HepG2 (cell line): ENCODE data around the gene SLC44A5. TPM values are rescaled to one million over a fixed set of nuclear protein-coding genes. Genes with fewer than 3 reads are reported as not detected.

Source experiments
- ATAC-seq: fragments of 200-7000 bp; cut with Tn5 transposase; 3 replicates; pipeline ENCODE4 v1.9.1; 2020; ENCODE audit warnings: mild to moderate bottlenecking, moderate library complexity
- BruUV-seq: library from RNA; stranded (reverse); fragments of 400-500 nt; replicated peaks from 2 replicates; lab custom pipeline; 2021; lab: Mats Ljungman, UMichigan
- CTCF ChIA-PET: fragments of 300-600 bp; formaldehyde crosslinking; extraction: SDS; loops from one replicate; lab custom pipeline; 2021; ENCODE audit warnings: low total read pairs, inconsistent platforms, low intra/inter-chr PET ratio; lab: Yijun Ruan, JAX
- POLR2A ChIA-PET: fragments of 350-600 bp; sonication (Branson Sonifier 250); formaldehyde crosslinking; loops from one replicate; lab custom pipeline; 2020; ENCODE audit warnings: antibody characterized with exemption, inconsistent platforms; lab: Yijun Ruan, JAX
- DNase-seq: peaks from one replicate; pipeline ENCODE4 v3.0.0-alpha.2; 2015; ENCODE audit warnings: low spot score
- FAIRE-seq: peaks from 3 replicates; lab custom pipeline; 2011; peaks lifted over from hg19 to GRCh38; lab: Jason Lieb, UNC
- H2AFZ ChIP-seq: one replicate; pipeline ENCODE4 v1.6.1; 2011; ENCODE audit warnings: low read length, inconsistent platforms
- H3K27ac ChIP-seq: fragments of 300-600 bp; 3 replicates; pipeline ENCODE4 v1.8.0; 2011; ENCODE audit warnings: mixed run types, mild to moderate bottlenecking, mixed read lengths, low read length, inconsistent platforms; ENCODE audit not compliant: insufficient read depth; ENCODE audit errors: extremely low read length
- H3K27me3 ChIP-seq, 2 experiments: fragments of 200-600 bp in 1 of 2; 2 replicates in 1 of 2; 3 replicates in 1 of 2; pipeline versions ENCODE4 v1.6.0 to v1.8.0; 2011; ENCODE audit warnings: low read length in 2 of 2, mild to moderate bottlenecking in 2 of 2, moderate library complexity in 2 of 2, inconsistent platforms in 1 of 2; ENCODE audit not compliant: insufficient read depth in 2 of 2, control insufficient read depth in 1 of 2
- H3K36me3 ChIP-seq, 2 experiments: fragments of 200-600 bp in 1 of 2; replicated peaks in 1 of 2; 2 replicates in 1 of 2; 3 replicates in 1 of 2; pipeline versions ENCODE4 v1.5.1 to v1.8.0; 2011; ENCODE audit warnings: low read length in 2 of 2, inconsistent platforms in 1 of 2; ENCODE audit not compliant: insufficient read depth in 2 of 2, control insufficient read depth in 1 of 2
- H3K4me1 ChIP-seq: 2 replicates; pipeline ENCODE4 v1.5.1; 2012; ENCODE audit warnings: low read length, inconsistent platforms; ENCODE audit not compliant: insufficient read depth
- H3K4me2 ChIP-seq: 2 replicates; pipeline ENCODE4 v1.6.0; 2011; ENCODE audit warnings: low read depth, low read length, inconsistent platforms
- H3K4me3 ChIP-seq, 3 experiments: fragments of 200-600 bp in 1 of 3; sonication (generic), shearing (Covaris generic) in 1 of 3; replicated peaks in 1 of 3; 2 replicates each; pipeline ENCODE4 v1.5.1; 2011 to 2016; ENCODE audit warnings: low read length in 3 of 3, inconsistent platforms in 2 of 3, low read depth in 2 of 3, mild to moderate bottlenecking in 2 of 3, control low read depth in 1 of 3, mixed read lengths in 1 of 3; ENCODE audit not compliant: insufficient read depth in 1 of 3
- H3K79me2 ChIP-seq: one replicate; pipeline ENCODE4 v1.6.1; 2011; ENCODE audit warnings: low read length, inconsistent platforms; ENCODE audit not compliant: insufficient read depth
- H3K9ac ChIP-seq: 2 replicates; pipeline ENCODE4 v1.6.0; 2011; ENCODE audit warnings: mild to moderate bottlenecking, low read depth, low read length, inconsistent platforms; ENCODE audit not compliant: insufficient read depth
- H3K9me3 ChIP-seq: 2 replicates; pipeline ENCODE4 v1.5.1; 2012; ENCODE audit warnings: mild to moderate bottlenecking, low read length
- H4K20me1 ChIP-seq: 2 replicates; pipeline ENCODE4 v1.6.0; 2011; ENCODE audit warnings: inconsistent platforms, mild to moderate bottlenecking, low read length, moderate library complexity; ENCODE audit not compliant: insufficient read depth
- EP300 ChIP-seq, 3 experiments: sonication (generic) in 1 of 3; formaldehyde crosslinking in 1 of 3; IDR thresholded peaks; 2 replicates each; pipeline versions ENCODE4 v1.5.1 to v1.6.1; 2011 to 2020; ENCODE audit warnings: low read depth in 2 of 3, low read length in 2 of 3, borderline replicate concordance in 1 of 3, improper control_type of control experiment in 1 of 3, mild to moderate bottlenecking in 1 of 3, missing genetic modification reagents in 1 of 3, moderate library complexity in 1 of 3
- FOXK2 ChIP-seq: fragments of 450-650 bp; IDR thresholded peaks from 2 replicates; pipeline ENCODE4 v1.6.1; 2016
- HCFC1 ChIP-seq: fragments of 150-350 bp; IDR thresholded peaks from 2 replicates; pipeline ENCODE4 v1.6.1; 2014; ENCODE audit warnings: low read depth, low read length
- IKZF5 ChIP-seq: IDR thresholded peaks from 2 replicates; pipeline ENCODE4 v1.6.1; 2018; ENCODE audit warnings: missing genetic modification reagents, mild to moderate bottlenecking, missing compliant biosample characterization
- MAFK ChIP-seq, 2 experiments: IDR thresholded peaks in 1 of 2; conservative IDR thresholded peaks in 1 of 2; 2 replicates each; pipeline ENCODE4 v1.6.1; 2011; ENCODE audit warnings: improper control_type of control experiment in 2 of 2, low read length in 2 of 2
- MTERF4 ChIP-seq: sonication (generic); formaldehyde crosslinking; IDR thresholded peaks from 2 replicates; pipeline ENCODE4 v1.8.0; 2023; ENCODE audit warnings: mild to moderate bottlenecking, missing genetic modification reagents
- MXI1 ChIP-seq: IDR thresholded peaks from 3 replicates; pipeline ENCODE4 v1.6.1; 2012; ENCODE audit warnings: low read depth, low read length, inconsistent platforms, borderline replicate concordance
- NRL ChIP-seq: sonication (generic); formaldehyde crosslinking; IDR thresholded peaks from 2 replicates; pipeline ENCODE4 v1.5.0; 2020; ENCODE audit warnings: missing genetic modification reagents, mild to moderate bottlenecking, moderate library complexity, borderline replicate concordance
- ZBTB42 ChIP-seq: sonication (generic); formaldehyde crosslinking; IDR thresholded peaks from 2 replicates; pipeline ENCODE4 v1.5.0; 2020; ENCODE audit warnings: mild to moderate bottlenecking, missing genetic modification reagents
- ZBTB46 ChIP-seq: sonication (generic); formaldehyde crosslinking; IDR thresholded peaks from 2 replicates; pipeline ENCODE4 v1.4.0; 2020; ENCODE audit warnings: mild to moderate bottlenecking, missing genetic modification reagents, borderline replicate concordance
- ZFP1 ChIP-seq: IDR thresholded peaks from 2 replicates; pipeline ENCODE4 v1.6.1; 2016
- ZNF138 ChIP-seq: sonication (generic); formaldehyde crosslinking; IDR thresholded peaks from 2 replicates; pipeline ENCODE4 v1.5.0; 2020; ENCODE audit warnings: mild to moderate bottlenecking, low read depth, missing genetic modification reagents
- ZNF160 ChIP-seq: sonication (generic); formaldehyde crosslinking; IDR thresholded peaks from 2 replicates; pipeline ENCODE4 v1.8.0; 2022; ENCODE audit warnings: mild to moderate bottlenecking, inconsistent platforms, missing genetic modification reagents
- ZNF263 ChIP-seq: sonication (generic); formaldehyde crosslinking; IDR thresholded peaks from 2 replicates; pipeline ENCODE4 v1.4.0; 2020; ENCODE audit warnings: missing genetic modification reagents
- ZNF34 ChIP-seq: sonication (generic); formaldehyde crosslinking; IDR thresholded peaks from 2 replicates; pipeline ENCODE4 v1.4.0; 2020; ENCODE audit warnings: mild to moderate bottlenecking, missing genetic modification reagents, borderline replicate concordance
- ZNF549 ChIP-seq: sonication (generic); formaldehyde crosslinking; IDR thresholded peaks from 2 replicates; pipeline ENCODE4 v1.5.0; 2020; ENCODE audit warnings: missing genetic modification reagents
- WGBS: methylation state at CpG from one replicate; pipeline ENCODE4 v1.1.6; 2017; ENCODE audit warnings: low lambda C conversion rate; 5-methylcytosine and 5-hydroxymethylcytosine counted together
- in situ Hi-C: cut with HindIII; loops from 2 replicates; pipeline ENCODE4 v1.10.0; 2017; ENCODE audit warnings: low pct_unique_long_range_greater_than_20kb; ENCODE audit not compliant: extremely low pct_ligation_motif_present
- intact Hi-C: fragments of 100-400 bp; cut with micrococcal nuclease; formaldehyde crosslinking; loops from one replicate; pipeline ENCODE4 v1.10.0; 2022; ENCODE audit not compliant: unreplicated experiment
- polyA plus RNA-seq, 8 experiments: library from polyadenylated mRNA; depleted of rRNA in 3 of 8; stranded (reverse) in 7 of 8; unstranded in 1 of 8; fragments of >200 nt; fragmentation: Illumina TruSeq in 4 of 8; extraction: Trizol in 4 of 8; gene quantifications; 2 replicates each; pipeline versions ENCODE4 v1.2.1 to v1.2.3, GENCODE V29; 2011 to 2016; ENCODE audit warnings: low read depth in 4 of 8, missing spikeins in 1 of 8, mixed read lengths in 1 of 8; ENCODE audit not compliant: insufficient read depth in 1 of 8
- total RNA-seq, 5 experiments: library from RNA; depleted of rRNA; stranded (reverse); fragments of >200 nt; fragmentation: Illumina TruSeq; extraction: Trizol; gene quantifications; 2 replicates each; pipeline ENCODE4 v1.2.3, GENCODE V29; 2016; ENCODE audit warnings: low read depth in 1 of 5

The SLC44A5 gene
- total and polyA plus RNA-seq, 2 of the 13 experiments (the other 11 are each of a cell fraction or from before 2014, with no cell fraction given) = 8.0 to 16.0 TPM

- in situ Hi-C loops (no loop called here), intact Hi-C loops (no loop called here)
- Histone ChIP-seq H3K9ac (no peak overlapping the region), H3K79me2 (peaks cover 5% of the 10 kb centered on the region), H4K20me1 (no peaks in the 10 kb centered on the region), H3K27me3 (no peaks in the 10 kb centered on the region), H3K27ac (no peak overlapping the region), H3K4me2 (no peak overlapping the region), H3K4me1 (0 out of 2 replicates have a peak, but pooled peaks cover under 1% of the 10 kb centered on the region), H3K9me3 (peaks cover 13% of the 10 kb centered on the region), H3K4me3 (no peak overlapping the region), H3K36me3 (peaks cover 3 to 6% of the 10 kb centered on the region in 2 experiments; a peak in 2 of 5 replicates), H2AFZ (no peak overlapping the region)
- ATAC-seq = no peak
- BruUV-seq = no TSS peak
- CTCF ChIA-PET = no interaction called here
- TF ChIP-seq ZNF160 (CRISPR knock-in tag) (peak; percentile 97), MAFK (conservative IDR thresholded peaks at IDR 0.05 in 1 of 2, IDR thresholded peaks at IDR 0.05 in 1 of 2; ENCODE audit: low read length in 2 of 2) (no peak)
- POLR2A ChIA-PET = no interaction called here
- DNase-seq = no peak
- FAIRE-seq = no peak
- 47% methylated on average over 1 of the region's 1 CpG for WGBS
Measured at GRCh38 chr1:75366595-75366994, 244.3 kb downstream of the SLC44A5 start.

GRCh38 chr1:75361260-75361659, 249.7 kb downstream of the SLC44A5 start:
- Histone ChIP-seq H3K4me2 (no peak overlapping the region), H3K27ac (no peak overlapping the region), H3K4me3 (no peak overlapping the region), H3K9me3 (peaks cover 3% of the 10 kb centered on the region; the same call in 1 of the 2 replicates), H3K36me3 (no peaks in the 10 kb centered on the region), H2AFZ (no peak overlapping the region), H3K9ac (no peak overlapping the region), H3K4me1 (no peaks in the 10 kb centered on the region), H3K27me3 (no peaks in the 10 kb centered on the region), H4K20me1 (no peaks in the 10 kb centered on the region), H3K79me2 (no peaks in the 10 kb centered on the region)
- ATAC-seq (no peak), DNase-seq (no peak), FAIRE-seq (no peak)
- BruUV-seq = no TSS peak
- ChIA-PET CTCF (no interaction called here), POLR2A (no interaction called here)
- in situ Hi-C loops = no loop called here
- 49% methylated on average over 2 of the region's 2 CpGs for WGBS
- intact Hi-C loops = no loop called here
- no peak for TF ChIP-seq ZNF138 (CRISPR knock-in tag)
- no peak for TF ChIP-seq ZNF263 (CRISPR knock-in tag)
- TF ChIP-seq ZNF549 (CRISPR knock-in tag) = no peak
- no peak for TF ChIP-seq FOXK2
- TF ChIP-seq HCFC1 = no peak
- TF ChIP-seq ZFP1 = no peak
- no peak for TF ChIP-seq IKZF5 (CRISPR knock-in tag)
- TF ChIP-seq ZBTB42 (CRISPR knock-in tag) = no peak
- TF ChIP-seq ZNF34 (CRISPR knock-in tag) = no peak
- TF ChIP-seq EP300 (IDR thresholded peaks at IDR 0.05; ENCODE audit: low read depth in 2 of 2, low read length in 2 of 2) = no peak
- no peak for TF ChIP-seq EP300 (CRISPR knock-in tag; IDR thresholded peaks at IDR 0.05; ENCODE audit: borderline replicate concordance)
- TF ChIP-seq MXI1 = no peak
- TF ChIP-seq ZBTB46 = no peak
- TF ChIP-seq MTERF4 (CRISPR knock-in tag) = no peak
- TF ChIP-seq NRL = no peak
